ENCODE data around the gene RSRC1.

GRCh38 chr3:158562674-158563073 is 452.8 kb downstream of the RSRC1 start:
- TF ChIP-seq CTCF (conservative IDR thresholded peaks at IDR 0.05) (no peak), EZH2 (IDR thresholded peaks at IDR 0.05; ENCODE audit: low read depth) (no peak)

Measured in PC-9 (cell line).